KMS-11 (cell line): ENCODE measurements around the gene ZNF132.
A peak's percentile ranks its signal among the peaks of the same experiment; 100 is the strongest.

Source experiments
- H2AFZ ChIP-seq: fragments of 200-600 bp; sonication (generic); 2 replicates; pipeline ENCODE4 v1.6.1; 2016; ENCODE audit warnings: antibody characterized with exemption, mixed run types, low read depth
- H3K27ac ChIP-seq: fragments of 200-600 bp; sonication (generic); 2 replicates; pipeline ENCODE4 v1.6.1; 2016; ENCODE audit warnings: mild to moderate bottlenecking, mixed run types
- H3K27me3 ChIP-seq: fragments of 200-600 bp; sonication (generic); 2 replicates; pipeline ENCODE4 v1.6.1; 2017; ENCODE audit warnings: mild to moderate bottlenecking, low read depth, mixed run types, moderate library complexity; ENCODE audit not compliant: insufficient read depth
- H3K36me3 ChIP-seq: fragments of 200-600 bp; sonication (generic); 2 replicates; pipeline ENCODE4 v1.6.1; 2017; ENCODE audit warnings: mild to moderate bottlenecking, mixed run types; ENCODE audit not compliant: insufficient read depth
- H3K4me1 ChIP-seq: fragments of 200-600 bp; sonication (generic); 2 replicates; pipeline ENCODE4 v1.6.1; 2016; ENCODE audit warnings: mild to moderate bottlenecking, low read depth, mixed run types; ENCODE audit not compliant: poor library complexity, severe bottlenecking
- H3K4me2 ChIP-seq: fragments of 200-600 bp; sonication (generic); 2 replicates; pipeline ENCODE4 v1.7.0; 2016; ENCODE audit warnings: mild to moderate bottlenecking, mixed run types
- H3K4me3 ChIP-seq: fragments of 200-600 bp; sonication (generic); IDR thresholded peaks from 2 replicates; pipeline ENCODE4 v1.6.1; 2017; ENCODE audit warnings: low read depth, low read length, mixed read lengths; ENCODE audit not compliant: insufficient read depth
- H3K79me2 ChIP-seq: fragments of 200-600 bp; sonication (generic); 2 replicates; pipeline ENCODE4 v1.6.1; 2016; ENCODE audit warnings: low read depth, mixed run types; ENCODE audit not compliant: insufficient read depth
- H3K9ac ChIP-seq: fragments of 200-600 bp; sonication (generic); 2 replicates; pipeline ENCODE4 v1.6.1; 2016; ENCODE audit warnings: mild to moderate bottlenecking, mixed run types
- H4K20me1 ChIP-seq: fragments of 200-600 bp; sonication (generic); 2 replicates; pipeline ENCODE4 v1.6.1; 2016; ENCODE audit warnings: mild to moderate bottlenecking, mixed run types; ENCODE audit not compliant: insufficient read depth
- CTCF ChIP-seq: fragments of 200-600 bp; sonication (generic); conservative IDR thresholded peaks from 2 replicates; pipeline ENCODE4 v1.6.1; 2017; ENCODE audit warnings: low read depth, mild to moderate bottlenecking, antibody characterized with exemption, low read length, moderate library complexity, mixed read lengths

ZNF132 gene

GRCh38 chr19:58385313-58385890 is 54.6 kb downstream of the ZNF132 start:
- Histone ChIP-seq H3K27ac (peak overlapping the region; percentile 93; the same call in 1 of the 2 replicates), H3K4me3 (peak overlapping the region; percentile 6), H2AFZ (no peak overlapping the region), H3K4me2 (no peak overlapping the region; the same call in 1 of the 2 replicates), H3K4me1 (peaks cover 40% of the 10 kb centered on the region), H3K36me3 (peaks cover 14% of the 10 kb centered on the region; the same call in 1 of the 2 replicates), H4K20me1 (peaks cover 4% of the 10 kb centered on the region; the same call in 1 of the 2 replicates), H3K9ac (peak overlapping the region; percentile 85; the same call in 1 of the 2 replicates), H3K79me2 (peaks cover 38% of the 10 kb centered on the region), H3K27me3 (no peaks in the 10 kb centered on the region)
- no peak for TF ChIP-seq CTCF

- H3K27ac ChIP-seq = no peak overlapping the region
- H3K9ac ChIP-seq = no peak overlapping the region
- no peaks in the 10 kb centered on the region for H4K20me1 ChIP-seq
- H3K27me3 ChIP-seq = no peaks in the 10 kb centered on the region
- TF ChIP-seq CTCF = no peak
- no peak overlapping the region for H3K4me3 ChIP-seq
- peaks cover 1% of the 10 kb centered on the region; the same call in 1 of the 2 replicates for H3K36me3 ChIP-seq
- H3K4me2 ChIP-seq = no peak overlapping the region
- H2AFZ ChIP-seq = no peak overlapping the region
- H3K79me2 ChIP-seq = peaks cover 17% of the 10 kb centered on the region
- H3K4me1 ChIP-seq = peaks cover 24% of the 10 kb centered on the region
Observed at GRCh38 chr19:58382997-58383603, 56.9 kb downstream of the ZNF132 start.
